WERI-Rb-1 (cell line): ENCODE data around the gene OVCH2.
"Not testable (repeated sequence)": the region's sequence is repeated elsewhere in the genome, so short reads cannot be mapped to it uniquely, and the experiment has no call there.

Source experiments
- DNase-seq: peaks from one replicate; pipeline ENCODE4 v3.0.0-alpha.2; 2020
- H3K27ac ChIP-seq: fragments of 250-450 bp; sonication (Bioruptor Pico); 2 replicates; pipeline ENCODE4 v1.5.1; 2020; ENCODE audit warnings: mild to moderate bottlenecking, moderate library complexity
- H3K27me3 ChIP-seq: fragments of 250-450 bp; sonication (Bioruptor Pico); 2 replicates; pipeline ENCODE4 v1.5.1; 2021; ENCODE audit warnings: mild to moderate bottlenecking, low read depth, moderate library complexity; ENCODE audit not compliant: insufficient read depth, severe bottlenecking
- H3K36me3 ChIP-seq: fragments of 250-450 bp; sonication (Bioruptor Pico); 2 replicates; pipeline ENCODE4 v1.5.1; 2020; ENCODE audit warnings: mild to moderate bottlenecking, moderate library complexity
- H3K4me3 ChIP-seq: 2 replicates; pipeline ENCODE4 v1.5.1; 2011; ENCODE audit warnings: low read depth, mild to moderate bottlenecking, control low read depth, low read length
- H3K9me3 ChIP-seq: fragments of 250-450 bp; sonication (Bioruptor Pico); 2 replicates; pipeline ENCODE4 v1.5.1; 2021; ENCODE audit warnings: mild to moderate bottlenecking, moderate library complexity; ENCODE audit not compliant: severe bottlenecking
- TF ChIP-seq, protein P1 (sequence below): IDR thresholded peaks from 2 replicates; pipeline ENCODE4 v1.5.1; 2011; ENCODE audit warnings: low read depth, mild to moderate bottlenecking, control low read depth, inconsistent platforms, low read length

Gene OVCH2

DNA sequence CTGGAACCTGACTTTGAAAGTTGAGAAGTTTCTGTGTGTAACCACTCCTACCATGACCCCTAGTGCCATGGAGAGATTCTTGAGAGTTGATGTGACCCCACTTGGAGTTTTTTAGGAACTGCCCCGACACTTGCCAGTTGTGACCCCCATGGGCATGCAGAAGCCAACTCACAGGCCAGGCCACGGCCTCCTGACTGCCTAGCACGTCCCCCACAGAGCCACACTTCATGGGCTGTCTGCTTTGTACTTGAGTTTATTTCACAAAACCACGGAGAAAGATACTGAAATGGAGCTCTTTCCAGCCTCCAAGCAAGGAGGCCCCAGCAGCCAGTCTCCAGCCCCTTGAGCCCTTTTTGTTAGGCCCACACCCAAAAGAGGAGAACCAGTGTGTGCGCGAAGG lies 41.4 kb downstream of the OVCH2 start:
- DNase-seq = no peak
- TF ChIP-seq, protein P1, sequence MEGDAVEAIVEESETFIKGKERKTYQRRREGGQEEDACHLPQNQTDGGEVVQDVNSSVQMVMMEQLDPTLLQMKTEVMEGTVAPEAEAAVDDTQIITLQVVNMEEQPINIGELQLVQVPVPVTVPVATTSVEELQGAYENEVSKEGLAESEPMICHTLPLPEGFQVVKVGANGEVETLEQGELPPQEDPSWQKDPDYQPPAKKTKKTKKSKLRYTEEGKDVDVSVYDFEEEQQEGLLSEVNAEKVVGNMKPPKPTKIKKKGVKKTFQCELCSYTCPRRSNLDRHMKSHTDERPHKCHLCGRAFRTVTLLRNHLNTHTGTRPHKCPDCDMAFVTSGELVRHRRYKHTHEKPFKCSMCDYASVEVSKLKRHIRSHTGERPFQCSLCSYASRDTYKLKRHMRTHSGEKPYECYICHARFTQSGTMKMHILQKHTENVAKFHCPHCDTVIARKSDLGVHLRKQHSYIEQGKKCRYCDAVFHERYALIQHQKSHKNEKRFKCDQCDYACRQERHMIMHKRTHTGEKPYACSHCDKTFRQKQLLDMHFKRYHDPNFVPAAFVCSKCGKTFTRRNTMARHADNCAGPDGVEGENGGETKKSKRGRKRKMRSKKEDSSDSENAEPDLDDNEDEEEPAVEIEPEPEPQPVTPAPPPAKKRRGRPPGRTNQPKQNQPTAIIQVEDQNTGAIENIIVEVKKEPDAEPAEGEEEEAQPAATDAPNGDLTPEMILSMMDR = no peak
- Histone ChIP-seq H3K36me3 (no peaks in the 10 kb centered on the region), H3K27me3 (peaks cover 26% of the 10 kb centered on the region), H3K27ac (no peak overlapping the region), H3K9me3 (no peaks in the 10 kb centered on the region), H3K4me3 (no peak overlapping the region)

DNA sequence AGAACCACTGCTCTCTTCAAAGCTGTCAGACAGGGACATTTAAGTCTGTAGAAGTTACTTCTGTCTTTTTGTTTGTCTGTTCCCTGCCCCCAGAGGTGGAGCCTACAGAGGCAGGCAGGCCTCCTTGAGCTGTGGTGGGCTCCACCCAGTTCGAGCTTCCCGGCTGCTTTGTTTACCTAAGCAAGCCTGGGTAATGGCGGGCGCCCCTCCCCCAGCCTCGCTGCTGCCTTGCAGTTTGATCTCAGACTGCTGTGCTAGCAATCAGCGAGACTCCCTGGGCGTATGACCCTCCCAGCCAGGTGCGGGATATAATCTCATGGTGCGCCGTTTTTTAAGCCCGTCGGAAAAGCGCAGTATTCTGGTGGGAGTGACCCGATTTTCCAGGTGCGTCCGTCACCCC lies 42.7 kb downstream of the OVCH2 start:
- peaks cover 26% of the 10 kb centered on the region for H3K27me3 ChIP-seq
- not testable (repeated sequence) for H3K4me3 ChIP-seq, H3K9me3 ChIP-seq, H3K36me3 ChIP-seq, H3K27ac ChIP-seq, DNase-seq

DNA sequence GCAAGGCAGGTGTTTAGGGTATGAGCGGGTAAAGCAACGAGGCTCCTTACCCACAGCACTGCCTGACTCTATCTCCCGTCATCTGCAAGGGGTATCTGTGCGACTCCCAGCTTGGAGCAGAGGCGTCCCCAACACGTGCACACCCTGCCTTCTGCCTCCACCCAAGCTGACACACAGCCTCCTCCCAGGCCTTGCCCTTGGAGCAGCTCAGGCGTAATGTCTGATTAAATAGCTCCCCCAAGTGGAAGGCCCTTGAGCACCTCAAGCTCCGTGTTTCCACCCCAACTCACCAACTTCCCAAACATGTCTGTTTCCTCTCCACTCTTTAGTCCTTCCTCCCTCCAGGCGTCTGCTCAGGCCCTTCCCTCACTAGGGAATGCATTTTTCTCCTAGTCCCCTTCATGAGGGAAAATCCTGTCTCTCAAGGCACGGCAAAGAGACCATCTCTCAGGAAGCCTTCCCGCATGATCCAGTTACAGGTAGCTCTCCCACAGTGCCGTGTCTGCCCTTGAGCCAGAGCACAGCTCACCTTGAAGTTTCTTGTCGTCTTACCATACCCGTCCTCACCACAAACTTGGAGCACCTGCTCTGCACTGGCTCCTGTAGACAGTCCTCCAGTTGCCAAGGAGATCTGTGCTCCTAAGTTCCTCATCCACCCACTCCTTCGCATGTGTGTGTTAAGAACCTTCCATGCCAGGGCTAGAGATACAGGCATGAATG lies 48.8 kb downstream of the OVCH2 start:
- no peaks in the 10 kb centered on the region for H3K36me3 ChIP-seq
- TF ChIP-seq, protein P1 = peak; percentile 80
- DNase-seq = peak; percentile 71
- no peak overlapping the region for H3K27ac ChIP-seq
- no peaks in the 10 kb centered on the region for H3K9me3 ChIP-seq
- no peak overlapping the region for H3K4me3 ChIP-seq
- H3K27me3 ChIP-seq = no peaks in the 10 kb centered on the region

DNA sequence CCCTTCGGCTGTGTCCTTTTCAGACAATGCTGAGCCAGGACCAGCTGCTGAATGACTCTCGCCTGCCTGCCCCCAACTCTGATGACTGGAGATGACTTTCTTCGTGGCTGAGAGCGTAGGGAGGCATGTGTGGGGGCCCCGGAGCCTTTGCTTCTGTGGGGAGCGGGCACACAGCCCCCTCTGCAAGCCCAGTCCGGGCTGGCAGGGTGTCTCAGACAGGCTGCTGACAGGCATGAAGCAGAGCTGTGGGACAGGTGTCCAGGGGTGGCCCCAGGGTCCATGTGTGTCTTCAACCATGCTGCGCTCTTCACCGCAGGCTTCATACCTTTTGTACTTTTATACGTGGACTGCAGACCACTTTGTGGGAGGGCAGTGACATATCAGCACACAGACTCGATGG lies 49.6 kb downstream of the OVCH2 start:
- TF ChIP-seq, protein P1 = no peak
- Histone ChIP-seq H3K9me3 (no peaks in the 10 kb centered on the region), H3K36me3 (no peaks in the 10 kb centered on the region), H3K27me3 (no peaks in the 10 kb centered on the region), H3K27ac (no peak overlapping the region), H3K4me3 (no peak overlapping the region)
- DNase-seq = no peak

DNA sequence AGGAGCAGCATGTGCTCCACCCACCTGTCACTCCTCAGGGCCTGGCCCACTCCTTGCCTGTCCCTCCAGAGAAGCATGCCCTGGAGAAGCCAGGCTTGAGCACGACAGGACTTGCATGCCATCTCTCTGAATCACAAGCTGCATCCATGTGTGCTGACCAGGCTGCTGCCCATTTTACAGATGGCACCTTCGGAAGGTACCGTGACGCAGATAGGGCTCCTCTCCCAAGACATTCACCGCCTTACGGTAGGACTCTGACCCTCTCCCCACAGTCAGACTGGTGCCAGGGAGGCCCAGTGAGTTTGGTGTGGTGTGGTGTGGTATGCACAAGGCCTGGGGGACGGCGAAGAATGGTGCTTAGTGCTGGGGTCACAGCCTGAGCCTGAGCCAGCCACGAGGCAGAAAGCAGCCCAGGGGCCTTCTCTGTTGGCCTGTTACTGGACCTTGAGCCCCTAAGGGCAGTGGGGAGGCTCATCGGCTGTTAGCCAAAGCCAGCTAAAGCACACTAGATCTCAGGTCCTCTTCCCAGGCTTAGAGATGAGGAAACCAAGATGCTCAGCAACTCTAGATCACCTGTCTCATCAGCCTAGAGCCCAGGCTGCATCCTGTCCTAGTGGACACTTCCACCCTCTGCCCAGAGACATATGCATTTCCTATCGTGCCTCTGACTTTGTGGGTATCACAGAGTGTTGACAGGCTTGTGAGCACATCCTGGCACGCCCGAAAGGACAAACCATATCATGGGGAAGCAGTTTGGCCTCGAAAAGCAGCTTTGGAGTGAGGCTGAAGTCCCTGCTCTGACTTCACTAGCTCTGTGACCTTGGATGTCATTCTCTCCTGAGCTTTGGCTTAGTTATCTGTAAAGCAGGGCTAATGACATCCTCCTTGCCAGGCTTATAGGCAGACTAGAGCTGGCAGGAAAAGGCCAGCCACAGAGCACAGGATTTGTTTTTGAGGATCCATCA lies 50.7 kb downstream of the OVCH2 start:
- no peak overlapping the region for H3K27ac ChIP-seq
- H3K36me3 ChIP-seq = no peaks in the 10 kb centered on the region
- H3K4me3 ChIP-seq = no peak overlapping the region
- TF ChIP-seq, protein P1 = no peak
- H3K27me3 ChIP-seq = no peaks in the 10 kb centered on the region
- H3K9me3 ChIP-seq = no peaks in the 10 kb centered on the region
- DNase-seq = no peak

DNA sequence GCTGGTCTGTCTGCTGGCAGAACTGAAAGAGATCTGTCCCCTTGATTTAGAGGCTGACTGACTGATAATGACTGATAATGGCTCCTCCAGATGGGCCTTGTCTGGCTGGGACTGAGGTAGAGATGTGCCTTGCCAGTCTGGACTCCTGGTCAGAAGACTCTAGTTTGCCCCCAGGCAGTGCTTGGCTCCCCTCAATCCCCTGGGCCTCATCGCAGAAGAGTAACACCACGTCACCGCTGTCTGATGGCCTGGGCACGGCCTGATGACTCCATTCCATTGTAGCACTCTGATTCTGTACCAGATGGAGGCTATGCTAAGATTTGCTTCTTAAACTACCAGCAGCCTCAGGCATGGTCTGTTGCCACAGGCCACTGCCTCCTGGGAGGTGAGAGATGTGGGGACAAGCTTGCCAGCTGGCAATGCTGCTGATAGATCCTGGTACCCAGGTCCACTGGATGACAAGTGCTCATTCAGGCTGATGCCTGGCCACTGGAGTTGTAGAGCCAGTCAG lies 52.0 kb downstream of the OVCH2 start:
- no peaks in the 10 kb centered on the region for H3K9me3 ChIP-seq
- H3K4me3 ChIP-seq = no peak overlapping the region
- H3K27me3 ChIP-seq = no peaks in the 10 kb centered on the region
- no peaks in the 10 kb centered on the region for H3K36me3 ChIP-seq
- no peak overlapping the region for H3K27ac ChIP-seq
- no peak for DNase-seq
- TF ChIP-seq, protein P1 = no peak
